Measurements from ENCODE around the gene IGSF3.
"Not testable (repeated sequence)": the region's sequence is repeated elsewhere in the genome, so short reads cannot be mapped to it uniquely, and the experiment has no call there.

IGSF3 gene

GRCh38 chr1:116569381-116569670 is 98.2 kb downstream of the IGSF3 start:
- no peak for DNase-seq

GRCh38 chr1:116568662-116569380 is 98.7 kb downstream of the IGSF3 start:
- H3K4me3 ChIP-seq (ENCODE audit: low read depth, low read length), result no peak overlapping the region
- TF ChIP-seq CTCF (IDR thresholded peaks at IDR 0.05; ENCODE audit: low read depth, low read length), result no peak

More at GRCh38 chr1:116569381-116569670, 98.2 kb downstream of the IGSF3 start:
- H3K4me3 ChIP-seq (ENCODE audit: low read depth, low read length), result no peak overlapping the region
- no peaks in the 10 kb centered on the region for H3K9me3 ChIP-seq
- peaks cover 3% of the 10 kb centered on the region; the same call in 1 of the 2 replicates for H3K4me1 ChIP-seq
- no peaks in the 10 kb centered on the region for H3K36me3 ChIP-seq
- no peak for TF ChIP-seq CTCF (IDR thresholded peaks at IDR 0.05; ENCODE audit: low read depth, low read length)
- H3K27me3 ChIP-seq, result no peaks in the 10 kb centered on the region

GRCh38 chr1:116567790-116568661 is 99.5 kb downstream of the IGSF3 start:
- no peaks in the 10 kb centered on the region for H3K36me3 ChIP-seq
- peaks cover 3% of the 10 kb centered on the region; the same call in 1 of the 2 replicates for H3K4me1 ChIP-seq
- no peaks in the 10 kb centered on the region; the same call in 1 of the 2 replicates for H3K9me3 ChIP-seq
- no peaks in the 10 kb centered on the region for H3K27me3 ChIP-seq
- TF ChIP-seq CTCF (IDR thresholded peaks at IDR 0.05; ENCODE audit: low read depth, low read length), result no peak
- no peak overlapping the region for H3K4me3 ChIP-seq (ENCODE audit: low read depth, low read length)
- no peak for DNase-seq

More at GRCh38 chr1:116568662-116569380, 98.7 kb downstream of the IGSF3 start:
- H3K9me3 ChIP-seq, result no peaks in the 10 kb centered on the region; the same call in 1 of the 2 replicates
- no peaks in the 10 kb centered on the region for H3K27me3 ChIP-seq
- DNase-seq, result no peak
- H3K4me1 ChIP-seq, result peaks cover 3% of the 10 kb centered on the region; the same call in 1 of the 2 replicates
- no peaks in the 10 kb centered on the region for H3K36me3 ChIP-seq

- no peak for DNase-seq
- no peaks in the 10 kb centered on the region for H3K27me3 ChIP-seq
- no peak overlapping the region for H3K4me3 ChIP-seq (ENCODE audit: low read depth, low read length)
- no peaks in the 10 kb centered on the region for H3K36me3 ChIP-seq
- TF ChIP-seq CTCF (IDR thresholded peaks at IDR 0.05; ENCODE audit: low read depth, low read length), result no peak
- no peaks in the 10 kb centered on the region for H3K4me1 ChIP-seq
- H3K9me3 ChIP-seq, result no peaks in the 10 kb centered on the region; the same call in 1 of the 2 replicates
Observed at GRCh38 chr1:116565222-116565621, 102.3 kb downstream of the IGSF3 start.

GRCh38 chr1:116564426-116564825 is 103.1 kb downstream of the IGSF3 start:
- Histone ChIP-seq H3K4me3 (ENCODE audit: low read depth, low read length) (no peak overlapping the region), H3K36me3 (no peaks in the 10 kb centered on the region), H3K4me1 (no peaks in the 10 kb centered on the region), H3K9me3 (no peaks in the 10 kb centered on the region; the same call in 1 of the 2 replicates), H3K27me3 (no peaks in the 10 kb centered on the region)
- DNase-seq, result no peak
- TF ChIP-seq CTCF (IDR thresholded peaks at IDR 0.05; ENCODE audit: low read depth, low read length), result no peak

GRCh38 chr1:116562465-116562864 is 105.1 kb downstream of the IGSF3 start:
- H3K4me3 ChIP-seq (ENCODE audit: low read depth, low read length); H3K27me3 ChIP-seq; H3K9me3 ChIP-seq; H3K36me3 ChIP-seq; DNase-seq; H3K4me1 ChIP-seq: not testable (repeated sequence)
